Ishikawa (cell line): Measurements from ENCODE around the gene BEST4.

ENCODE experiments used
- CEBPB ChIP-seq: IDR thresholded peaks from 2 replicates; pipeline ENCODE4 v1.6.1; 2012
- CREB1 ChIP-seq: IDR thresholded peaks from 2 replicates; pipeline ENCODE4 v1.6.1; 2012; ENCODE audit warnings: low read depth
- EGR1 ChIP-seq: IDR thresholded peaks from 2 replicates; pipeline ENCODE4 v1.6.1; 2012
- EP300 ChIP-seq: IDR thresholded peaks from 2 replicates; pipeline ENCODE4 v1.6.1; 2012; ENCODE audit warnings: borderline replicate concordance
- FOXM1 ChIP-seq: IDR thresholded peaks from 2 replicates; pipeline ENCODE4 v1.6.1; 2012; ENCODE audit warnings: low read depth, borderline replicate concordance
- MAX ChIP-seq: IDR thresholded peaks from 2 replicates; pipeline ENCODE4 v1.6.1; 2012
- NFIC ChIP-seq: IDR thresholded peaks from 2 replicates; pipeline ENCODE4 v1.6.1; 2012
- RAD21 ChIP-seq: IDR thresholded peaks from 2 replicates; pipeline ENCODE4 v1.6.1; 2012; ENCODE audit warnings: low read depth
- REST ChIP-seq: IDR thresholded peaks from 2 replicates; pipeline ENCODE4 v1.6.1; 2012; ENCODE audit warnings: low read depth, mild to moderate bottlenecking
- TAF1 ChIP-seq: IDR thresholded peaks from 2 replicates; pipeline ENCODE4 v1.6.1; 2012; ENCODE audit warnings: low read depth, mild to moderate bottlenecking
- TCF12 ChIP-seq: IDR thresholded peaks from 2 replicates; pipeline ENCODE4 v1.6.1; 2012; ENCODE audit warnings: low read depth
- TEAD4 ChIP-seq: IDR thresholded peaks from 2 replicates; pipeline ENCODE4 v1.6.1; 2012
- USF1 ChIP-seq: IDR thresholded peaks from 2 replicates; pipeline ENCODE4 v1.6.1; 2012
- YY1 ChIP-seq: IDR thresholded peaks from 2 replicates; pipeline ENCODE4 v1.6.1; 2012; ENCODE audit warnings: low read depth
- ZBTB7A ChIP-seq: IDR thresholded peaks from 2 replicates; pipeline ENCODE4 v1.6.1; 2012; ENCODE audit warnings: low read depth

Gene BEST4

GRCh38 chr1:44822981-44823451 is 35.0 kb upstream of the BEST4 start:
- TF ChIP-seq ZBTB7A (no peak), FOXM1 (no peak), TCF12 (no peak), CREB1 (no peak), TAF1 (no peak), EGR1 (no peak), YY1 (no peak), RAD21 (no peak), NFIC (no peak), TEAD4 (no peak), EP300 (no peak), MAX (no peak), CEBPB (no peak), REST (no peak), USF1 (no peak)

GRCh38 chr1:44822131-44822701 is 34.2 kb upstream of the BEST4 start:
- TF ChIP-seq MAX (no peak), TCF12 (no peak), RAD21 (no peak), YY1 (no peak), NFIC (no peak), USF1 (no peak), FOXM1 (no peak), CEBPB (no peak), EP300 (no peak), TEAD4 (no peak), TAF1 (no peak), ZBTB7A (no peak), CREB1 (no peak), REST (no peak), EGR1 (no peak)

GRCh38 chr1:44821240-44821715 is 33.3 kb upstream of the BEST4 start:
- no peak for TF ChIP-seq EGR1
- TF ChIP-seq ZBTB7A: no peak
- no peak for TF ChIP-seq YY1
- no peak for TF ChIP-seq TEAD4
- no peak for TF ChIP-seq EP300
- TF ChIP-seq CREB1: no peak
- no peak for TF ChIP-seq CEBPB
- no peak for TF ChIP-seq MAX
- TF ChIP-seq REST: no peak
- TF ChIP-seq NFIC: no peak
- no peak for TF ChIP-seq FOXM1
- no peak for TF ChIP-seq TAF1
- TF ChIP-seq TCF12: no peak
- no peak for TF ChIP-seq RAD21
- TF ChIP-seq USF1: no peak
